Measurements from ENCODE around the gene CCL4.

Gene CCL4

DNA sequence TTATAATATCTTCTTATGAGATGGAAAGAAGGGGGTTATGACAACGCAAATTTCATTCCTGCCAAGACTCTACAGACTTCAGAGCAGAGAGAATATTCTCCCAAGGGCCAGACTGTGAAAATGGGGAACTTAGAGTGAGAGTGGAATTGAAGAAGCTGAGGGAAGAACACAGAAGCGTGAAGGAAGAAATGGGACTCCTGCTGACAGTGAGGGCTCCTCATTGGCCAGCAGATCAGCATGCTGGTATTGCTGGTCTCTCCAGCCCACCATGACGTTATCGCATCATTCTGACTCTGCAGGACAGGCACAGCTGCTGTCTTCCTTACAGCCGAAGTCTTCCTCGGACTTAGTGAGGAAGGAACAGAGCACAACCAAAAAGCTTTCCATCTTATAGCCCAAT is 24.3 kb downstream of the CCL4 start:
- H3K27ac ChIP-seq (ENCODE audit: low read depth, low read length), result no peak overlapping the region

DNA sequence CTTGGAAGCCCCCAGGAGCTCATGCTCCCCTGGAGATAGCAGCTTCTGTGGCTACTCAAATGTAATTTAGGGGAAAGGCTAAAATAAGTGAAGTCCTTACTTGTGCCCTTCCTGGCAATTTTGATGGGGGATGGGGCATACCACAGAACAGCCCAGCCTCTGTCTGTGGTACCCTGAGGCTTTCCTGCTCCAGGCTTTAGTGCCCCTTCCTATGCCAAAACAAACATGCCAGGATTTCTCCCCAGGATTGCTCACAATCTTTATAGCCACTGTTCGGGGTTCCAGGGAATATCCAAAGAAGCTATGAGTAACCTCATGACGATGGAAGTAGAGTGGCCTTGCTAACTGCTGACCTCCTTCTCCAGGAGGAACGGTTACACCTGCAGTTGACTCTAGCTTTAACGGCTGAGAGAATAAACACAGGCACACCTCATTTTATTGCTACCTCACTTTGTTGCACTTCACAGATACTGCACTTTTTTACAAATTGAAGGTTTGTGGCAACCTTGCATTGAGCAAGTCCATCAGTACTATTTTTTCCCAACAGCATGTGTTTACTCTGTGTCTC is 24.9 kb downstream of the CCL4 start:
- Histone ChIP-seq H3K27ac (ENCODE audit: low read depth, low read length) (no peak overlapping the region), H3K27me3 (ENCODE audit: control insufficient read depth in 1 of 2, insufficient read depth in 2 of 2, low read length in 2 of 2) (no peaks in the 10 kb centered on the region), H3K36me3 (ENCODE audit: control insufficient read depth in 1 of 2, insufficient read depth in 2 of 2, low read length in 2 of 2) (no peaks in the 10 kb centered on the region), H3K4me1 (ENCODE audit: control insufficient read depth in 1 of 2, insufficient read depth in 2 of 2, low read length in 2 of 2) (peaks cover 8 to 12% of the 10 kb centered on the region in 2 donors), H3K9me3 (ENCODE audit: control insufficient read depth in 1 of 2, low read length in 2 of 2) (peaks cover 14 to 15% of the 10 kb centered on the region in 2 donors), H3K9ac (ENCODE audit: low read depth in 1 of 2, low read length in 2 of 2) (no peak overlapping the region), H3K4me3 (ENCODE audit: low read depth in 1 of 2, low read length in 2 of 2) (no peak overlapping the region)

More for the DNA sequence above, 24.3 kb downstream of the CCL4 start:
- Histone ChIP-seq H3K9me3 (ENCODE audit: control insufficient read depth in 1 of 2, low read length in 2 of 2) (peaks cover 14 to 15% of the 10 kb centered on the region in 2 donors), H3K4me3 (ENCODE audit: low read depth in 1 of 2, low read length in 2 of 2) (no peak overlapping the region), H3K27me3 (ENCODE audit: control insufficient read depth in 1 of 2, insufficient read depth in 2 of 2, low read length in 2 of 2) (no peaks in the 10 kb centered on the region), H3K4me1 (ENCODE audit: control insufficient read depth in 1 of 2, insufficient read depth in 2 of 2, low read length in 2 of 2) (peaks cover 7 to 12% of the 10 kb centered on the region in 2 donors), H3K36me3 (ENCODE audit: control insufficient read depth in 1 of 2, insufficient read depth in 2 of 2, low read length in 2 of 2) (no peaks in the 10 kb centered on the region), H3K9ac (ENCODE audit: low read depth in 1 of 2, low read length in 2 of 2) (no peak overlapping the region)

DNA sequence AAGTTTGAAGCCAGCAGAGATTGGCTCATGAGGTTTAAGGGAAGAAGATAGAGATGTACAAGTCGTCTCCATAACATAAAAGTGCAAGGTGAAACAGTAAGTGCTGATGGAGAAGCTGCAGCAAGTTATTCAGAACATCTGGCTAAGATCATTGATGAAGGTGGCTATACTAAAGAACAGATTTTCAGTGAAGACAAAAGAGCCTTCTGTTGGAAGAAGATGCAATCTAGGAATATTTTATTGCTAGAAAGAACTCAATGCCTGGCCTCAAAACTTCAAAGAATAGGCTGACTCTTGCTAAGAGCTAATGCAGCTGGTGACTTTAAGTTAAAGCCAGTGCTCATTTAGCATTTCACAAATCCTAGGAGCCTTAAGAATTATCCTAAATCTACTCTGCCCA is 26.0 kb downstream of the CCL4 start:
- peaks cover 14 to 15% of the 10 kb centered on the region in 2 donors for H3K9me3 ChIP-seq (ENCODE audit: control insufficient read depth in 1 of 2, low read length in 2 of 2)
- H3K4me1 ChIP-seq (ENCODE audit: control insufficient read depth in 1 of 2, insufficient read depth in 2 of 2, low read length in 2 of 2), result peaks cover 12 to 14% of the 10 kb centered on the region in 2 donors
- no peak overlapping the region for H3K9ac ChIP-seq (ENCODE audit: low read depth in 1 of 2, low read length in 2 of 2)
- H3K36me3 ChIP-seq (ENCODE audit: control insufficient read depth in 1 of 2, insufficient read depth in 2 of 2, low read length in 2 of 2), result no peaks in the 10 kb centered on the region
- H3K27ac ChIP-seq (ENCODE audit: low read depth, low read length), result no peak overlapping the region
- H3K4me3 ChIP-seq (ENCODE audit: low read depth in 1 of 2, low read length in 2 of 2), result no peak overlapping the region
- no peaks in the 10 kb centered on the region for H3K27me3 ChIP-seq (ENCODE audit: control insufficient read depth in 1 of 2, insufficient read depth in 2 of 2, low read length in 2 of 2)

GRCh38 chr17:36130346-36130745 is 26.7 kb downstream of the CCL4 start:
- Histone ChIP-seq H3K27me3 (ENCODE audit: control insufficient read depth in 1 of 2, insufficient read depth in 2 of 2, low read length in 2 of 2) (no peaks in the 10 kb centered on the region), H3K27ac (ENCODE audit: low read depth, low read length) (no peak overlapping the region), H3K4me1 (ENCODE audit: control insufficient read depth in 1 of 2, insufficient read depth in 2 of 2, low read length in 2 of 2) (peaks cover 12 to 14% of the 10 kb centered on the region in 2 donors), H3K9ac (ENCODE audit: low read depth in 1 of 2, low read length in 2 of 2) (no peak overlapping the region), H3K9me3 (ENCODE audit: control insufficient read depth in 1 of 2, low read length in 2 of 2) (peaks cover 9% of the 10 kb centered on the region in 2 donors), H3K4me3 (ENCODE audit: low read depth in 1 of 2, low read length in 2 of 2) (no peak overlapping the region), H3K36me3 (ENCODE audit: control insufficient read depth in 1 of 2, insufficient read depth in 2 of 2, low read length in 2 of 2) (no peaks in the 10 kb centered on the region)

- Histone ChIP-seq H3K36me3 (ENCODE audit: control insufficient read depth in 1 of 2, insufficient read depth in 2 of 2, low read length in 2 of 2) (no peaks in the 10 kb centered on the region), H3K9ac (ENCODE audit: low read depth in 1 of 2, low read length in 2 of 2) (no peak overlapping the region), H3K4me1 (ENCODE audit: control insufficient read depth in 1 of 2, insufficient read depth in 2 of 2, low read length in 2 of 2) (peaks cover 15 to 25% of the 10 kb centered on the region in 2 donors), H3K27me3 (ENCODE audit: control insufficient read depth in 1 of 2, insufficient read depth in 2 of 2, low read length in 2 of 2) (no peaks in the 10 kb centered on the region), H3K4me3 (ENCODE audit: low read depth in 1 of 2, low read length in 2 of 2) (no peak overlapping the region), H3K27ac (ENCODE audit: low read depth, low read length) (no peak overlapping the region), H3K9me3 (ENCODE audit: control insufficient read depth in 1 of 2, low read length in 2 of 2) (no peaks in the 10 kb centered on the region)
Observed at GRCh38 chr17:36131421-36131820, 27.8 kb downstream of the CCL4 start.

- no peak overlapping the region for H3K9ac ChIP-seq (ENCODE audit: low read depth in 1 of 2, low read length in 2 of 2)
Observed at GRCh38 chr17:36131931-36132330, 28.3 kb downstream of the CCL4 start.

GRCh38 chr17:36132421-36132831 is 28.8 kb downstream of the CCL4 start:
- no peaks in the 10 kb centered on the region for H3K9me3 ChIP-seq (ENCODE audit: control insufficient read depth in 1 of 2, low read length in 2 of 2)
- no peak overlapping the region for H3K27ac ChIP-seq (ENCODE audit: low read depth, low read length)
- no peaks in the 10 kb centered on the region for H3K27me3 ChIP-seq (ENCODE audit: control insufficient read depth in 1 of 2, insufficient read depth in 2 of 2, low read length in 2 of 2)
- H3K36me3 ChIP-seq (ENCODE audit: control insufficient read depth in 1 of 2, insufficient read depth in 2 of 2, low read length in 2 of 2), result no peaks in the 10 kb centered on the region
- no peak overlapping the region for H3K9ac ChIP-seq (ENCODE audit: low read depth in 1 of 2, low read length in 2 of 2)
- peaks cover 18 to 31% of the 10 kb centered on the region in 2 donors for H3K4me1 ChIP-seq (ENCODE audit: control insufficient read depth in 1 of 2, insufficient read depth in 2 of 2, low read length in 2 of 2)
- H3K4me3 ChIP-seq (ENCODE audit: low read depth in 1 of 2, low read length in 2 of 2), result no peak overlapping the region

More at GRCh38 chr17:36131931-36132330, 28.3 kb downstream of the CCL4 start:
- H3K27ac ChIP-seq (ENCODE audit: low read depth, low read length), result no peak overlapping the region
- H3K36me3 ChIP-seq (ENCODE audit: control insufficient read depth in 1 of 2, insufficient read depth in 2 of 2, low read length in 2 of 2), result no peaks in the 10 kb centered on the region
- H3K4me3 ChIP-seq (ENCODE audit: low read depth in 1 of 2, low read length in 2 of 2), result no peak overlapping the region
- no peaks in the 10 kb centered on the region for H3K9me3 ChIP-seq (ENCODE audit: control insufficient read depth in 1 of 2, low read length in 2 of 2)
- peaks cover 20 to 30% of the 10 kb centered on the region in 2 donors for H3K4me1 ChIP-seq (ENCODE audit: control insufficient read depth in 1 of 2, insufficient read depth in 2 of 2, low read length in 2 of 2)
- H3K27me3 ChIP-seq (ENCODE audit: control insufficient read depth in 1 of 2, insufficient read depth in 2 of 2, low read length in 2 of 2), result no peaks in the 10 kb centered on the region

- Histone ChIP-seq H3K27me3 (ENCODE audit: control insufficient read depth in 1 of 2, insufficient read depth in 2 of 2, low read length in 2 of 2) (no peaks in the 10 kb centered on the region), H3K4me1 (ENCODE audit: control insufficient read depth in 1 of 2, insufficient read depth in 2 of 2, low read length in 2 of 2) (peaks cover 8 to 25% of the 10 kb centered on the region in 2 donors), H3K9ac (ENCODE audit: low read depth in 1 of 2, low read length in 2 of 2) (no peak overlapping the region), H3K4me3 (ENCODE audit: low read depth in 1 of 2, low read length in 2 of 2) (no peak overlapping the region), H3K36me3 (ENCODE audit: control insufficient read depth in 1 of 2, insufficient read depth in 2 of 2, low read length in 2 of 2) (no peaks in the 10 kb centered on the region), H3K9me3 (ENCODE audit: control insufficient read depth in 1 of 2, low read length in 2 of 2) (no peaks in the 10 kb centered on the region), H3K27ac (ENCODE audit: low read depth, low read length) (no peak overlapping the region)
Observed at GRCh38 chr17:36133602-36134236, 30.1 kb downstream of the CCL4 start.

GRCh38 chr17:36135465-36135864 is 31.8 kb downstream of the CCL4 start:
- no peak overlapping the region for H3K27ac ChIP-seq (ENCODE audit: low read depth, low read length)
- H3K9ac ChIP-seq (ENCODE audit: low read depth in 1 of 2, low read length in 2 of 2), result no peak overlapping the region
- H3K36me3 ChIP-seq (ENCODE audit: control insufficient read depth in 1 of 2, insufficient read depth in 2 of 2, low read length in 2 of 2), result no peaks in the 10 kb centered on the region
- no peaks in the 10 kb centered on the region for H3K9me3 ChIP-seq (ENCODE audit: control insufficient read depth in 1 of 2, low read length in 2 of 2)
- no peaks in the 10 kb centered on the region for H3K27me3 ChIP-seq (ENCODE audit: control insufficient read depth in 1 of 2, insufficient read depth in 2 of 2, low read length in 2 of 2)
- H3K4me1 ChIP-seq (ENCODE audit: control insufficient read depth in 1 of 2, insufficient read depth in 2 of 2, low read length in 2 of 2), result peaks cover 8 to 24% of the 10 kb centered on the region in 2 donors
- no peak overlapping the region for H3K4me3 ChIP-seq (ENCODE audit: low read depth in 1 of 2, low read length in 2 of 2)

DNA sequence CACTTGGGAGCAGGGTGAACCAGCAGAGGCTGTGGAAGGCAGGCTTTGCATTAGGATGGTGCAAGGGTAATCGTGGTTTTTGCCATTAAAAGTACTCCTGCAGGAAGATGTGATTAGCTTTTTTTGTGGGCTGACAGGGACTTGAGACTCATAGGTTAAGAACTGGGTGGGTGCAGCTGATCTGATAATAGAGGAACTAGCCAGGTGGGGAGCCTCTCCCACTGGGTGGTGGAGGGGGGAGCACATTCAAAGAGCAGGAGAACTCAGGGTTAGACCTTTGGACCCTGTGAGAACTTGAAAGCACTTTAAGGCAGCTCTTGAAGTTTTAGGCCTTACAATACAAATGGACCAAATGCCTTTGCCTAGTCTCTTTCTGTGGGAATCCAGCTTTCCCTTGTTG is 32.4 kb downstream of the CCL4 start:
- peaks cover 8 to 24% of the 10 kb centered on the region in 2 donors for H3K4me1 ChIP-seq (ENCODE audit: control insufficient read depth in 1 of 2, insufficient read depth in 2 of 2, low read length in 2 of 2)
- no peak overlapping the region for H3K9ac ChIP-seq (ENCODE audit: low read depth in 1 of 2, low read length in 2 of 2)
- no peaks in the 10 kb centered on the region for H3K36me3 ChIP-seq (ENCODE audit: control insufficient read depth in 1 of 2, insufficient read depth in 2 of 2, low read length in 2 of 2)
- no peaks in the 10 kb centered on the region for H3K27me3 ChIP-seq (ENCODE audit: control insufficient read depth in 1 of 2, insufficient read depth in 2 of 2, low read length in 2 of 2)
- no peak overlapping the region for H3K4me3 ChIP-seq (ENCODE audit: low read depth in 1 of 2, low read length in 2 of 2)
- no peak overlapping the region for H3K27ac ChIP-seq (ENCODE audit: low read depth, low read length)
- H3K9me3 ChIP-seq (ENCODE audit: control insufficient read depth in 1 of 2, low read length in 2 of 2), result no peaks in the 10 kb centered on the region

Data from duodenal mucosa (tissue), 2 donors.